T-helper 17 cell (primary cell): ENCODE data around the gene ZNF853. TPM values are rescaled to one million over a fixed set of nuclear protein-coding genes. Genes with fewer than 3 reads are reported as not detected.

Experiments
- ATAC-seq: fragments of 150-1000 bp; cut with Tn5 transposase; 2 replicates; pipeline ENCODE4 v1.10.0; 2021; ENCODE audit warnings: mild to moderate bottlenecking, moderate library complexity
- DNase-seq, 3 donors: peaks; one replicate each; pipeline versions ENCODE4 v3.0.0 to v3.0.0-alpha.2; 2020 to 2021
- H3K9me3 ChIP-seq: one replicate; pipeline ENCODE4 v1.7.0; 2013; ENCODE audit warnings: low read length, mild to moderate bottlenecking; ENCODE audit not compliant: control insufficient read depth, poor library complexity, severe bottlenecking
- H3K27ac Mint-ChIP-seq: one replicate; pipeline ENCODE4 v1.8.0; 2022; ENCODE audit warnings: mild to moderate bottlenecking, moderate library complexity, mixed read lengths
- H3K27me3 Mint-ChIP-seq: one replicate; pipeline ENCODE4 v1.8.0; 2022; ENCODE audit warnings: mixed read lengths
- H3K36me3 Mint-ChIP-seq: one replicate; pipeline ENCODE4 v1.8.0; 2022; ENCODE audit warnings: low read depth, mixed read lengths
- H3K4me1 Mint-ChIP-seq: one replicate; pipeline ENCODE4 v1.8.0; 2022; ENCODE audit warnings: mild to moderate bottlenecking, mixed read lengths
- H3K4me3 Mint-ChIP-seq: one replicate; pipeline ENCODE4 v1.8.0; 2022; ENCODE audit warnings: mild to moderate bottlenecking, moderate library complexity, mixed read lengths
- total RNA-seq, 4 donors: library from RNA in 2 of 4; stranded (reverse) in 2 of 4; gene quantifications; one replicate each; pipeline ENCODE4 v1.2.3 and lab custom pipeline; 2022 to 2026

The ZNF853 gene
- total RNA-seq, 2 donors from 2014 or later, result 0.85 to 1.1 TPM

- DNase-seq, result no peak
- Mint-ChIP-seq H3K36me3 (peaks cover 3% of the 10 kb centered on the region), H3K27me3 (peaks cover 12% of the 10 kb centered on the region), H3K4me1 (peaks cover 5% of the 10 kb centered on the region), H3K4me3 (peak overlapping the region; percentile 73), H3K27ac (no peak overlapping the region)
- no peaks in the 10 kb centered on the region for H3K9me3 ChIP-seq
- ATAC-seq, result no peak
These were observed 529 bp downstream of the ZNF853 start for GRCh38 chr7:6615723-6616555.

GRCh38 chr7:6616854-6617643 lies 1.6 kb downstream of the ZNF853 start:
- H3K9me3 ChIP-seq, result no peaks in the 10 kb centered on the region
- peak overlapping the region; percentile 58 for H3K4me3 Mint-ChIP-seq
- H3K27ac Mint-ChIP-seq, result peak overlapping the region; percentile 69
- ATAC-seq (no peak), DNase-seq (no peak)
- peaks cover 3% of the 10 kb centered on the region for H3K36me3 Mint-ChIP-seq
- peaks cover 12% of the 10 kb centered on the region for H3K27me3 Mint-ChIP-seq
- peaks cover 13% of the 10 kb centered on the region for H3K4me1 Mint-ChIP-seq

- H3K27me3 Mint-ChIP-seq, result peaks cover 9% of the 10 kb centered on the region
- DNase-seq, result no peak
- no peaks in the 10 kb centered on the region for H3K9me3 ChIP-seq
- no peak overlapping the region for H3K4me3 Mint-ChIP-seq
- H3K27ac Mint-ChIP-seq, result no peak overlapping the region
- no peaks in the 10 kb centered on the region for H3K36me3 Mint-ChIP-seq
- peaks cover 14% of the 10 kb centered on the region for H3K4me1 Mint-ChIP-seq
- no peak for ATAC-seq
These were observed 3.2 kb downstream of the ZNF853 start for GRCh38 chr7:6618621-6619020.

- Mint-ChIP-seq H3K27me3 (no peaks in the 10 kb centered on the region), H3K4me1 (peaks cover 23% of the 10 kb centered on the region), H3K4me3 (no peak overlapping the region), H3K27ac (peak overlapping the region; percentile 60), H3K36me3 (no peaks in the 10 kb centered on the region)
- ATAC-seq, result no peak
- no peak for DNase-seq
- H3K9me3 ChIP-seq, result no peaks in the 10 kb centered on the region
These were observed 4.6 kb downstream of the ZNF853 start for GRCh38 chr7:6619961-6620360.

GRCh38 chr7:6621195-6622133 lies 6.1 kb downstream of the ZNF853 start:
- no peaks in the 10 kb centered on the region for H3K27me3 Mint-ChIP-seq
- ATAC-seq (no peak), DNase-seq (no peak)
- peak overlapping the region; percentile 75 for H3K4me3 Mint-ChIP-seq
- H3K27ac Mint-ChIP-seq, result no peak overlapping the region
- H3K9me3 ChIP-seq, result no peaks in the 10 kb centered on the region
- H3K36me3 Mint-ChIP-seq, result no peaks in the 10 kb centered on the region
- H3K4me1 Mint-ChIP-seq, result peaks cover 23% of the 10 kb centered on the region

- no peaks in the 10 kb centered on the region for H3K36me3 Mint-ChIP-seq
- H3K27me3 Mint-ChIP-seq, result no peaks in the 10 kb centered on the region
- H3K27ac Mint-ChIP-seq, result no peak overlapping the region
- no peaks in the 10 kb centered on the region for H3K9me3 ChIP-seq
- DNase-seq, result no peak
- H3K4me3 Mint-ChIP-seq, result no peak overlapping the region
- no peak for ATAC-seq
- H3K4me1 Mint-ChIP-seq, result peaks cover 23% of the 10 kb centered on the region
These were observed 6.8 kb downstream of the ZNF853 start for GRCh38 chr7:6622134-6622710.

GRCh38 chr7:6623589-6624245 lies 8.3 kb downstream of the ZNF853 start:
- no peak for DNase-seq
- Mint-ChIP-seq H3K27ac (peak overlapping the region; percentile 82), H3K4me1 (peaks cover 24% of the 10 kb centered on the region), H3K27me3 (no peaks in the 10 kb centered on the region), H3K4me3 (peak overlapping the region; percentile 87), H3K36me3 (no peaks in the 10 kb centered on the region)
- ATAC-seq, result peak; percentile 64
- H3K9me3 ChIP-seq, result no peaks in the 10 kb centered on the region

GRCh38 chr7:6624246-6624611 lies 8.8 kb downstream of the ZNF853 start:
- DNase-seq (no peak), ATAC-seq (no peak)
- peak overlapping the region; percentile 87 for H3K4me3 Mint-ChIP-seq
- H3K27me3 Mint-ChIP-seq, result no peaks in the 10 kb centered on the region
- H3K9me3 ChIP-seq, result no peaks in the 10 kb centered on the region
- no peaks in the 10 kb centered on the region for H3K36me3 Mint-ChIP-seq
- H3K27ac Mint-ChIP-seq, result peak overlapping the region; percentile 82
- H3K4me1 Mint-ChIP-seq, result peaks cover 24% of the 10 kb centered on the region

GRCh38 chr7:6628045-6628444 lies 12.6 kb downstream of the ZNF853 start:
- no peaks in the 10 kb centered on the region for H3K9me3 ChIP-seq
- no peak overlapping the region for H3K4me3 Mint-ChIP-seq

GRCh38 chr7:6630007-6630849 lies 14.8 kb downstream of the ZNF853 start:
- no peak overlapping the region for H3K4me3 Mint-ChIP-seq
- DNase-seq (no peak), ATAC-seq (no peak)
- H3K9me3 ChIP-seq, result no peaks in the 10 kb centered on the region
- H3K27ac Mint-ChIP-seq, result no peak overlapping the region
- H3K27me3 Mint-ChIP-seq, result no peaks in the 10 kb centered on the region
- H3K36me3 Mint-ChIP-seq, result no peaks in the 10 kb centered on the region
- peaks cover 8% of the 10 kb centered on the region for H3K4me1 Mint-ChIP-seq

More at GRCh38 chr7:6628045-6628444, 12.6 kb downstream of the ZNF853 start:
- DNase-seq (no peak), ATAC-seq (no peak)
- Mint-ChIP-seq H3K27ac (no peak overlapping the region), H3K27me3 (no peaks in the 10 kb centered on the region), H3K36me3 (no peaks in the 10 kb centered on the region), H3K4me1 (peaks cover 16% of the 10 kb centered on the region)

- Mint-ChIP-seq H3K36me3 (no peaks in the 10 kb centered on the region), H3K27me3 (no peaks in the 10 kb centered on the region), H3K4me3 (no peak overlapping the region), H3K4me1 (peaks cover 12% of the 10 kb centered on the region), H3K27ac (no peak overlapping the region)
- no peaks in the 10 kb centered on the region for H3K9me3 ChIP-seq
- ATAC-seq, result no peak
- no peak for DNase-seq
These were observed 16.2 kb downstream of the ZNF853 start for GRCh38 chr7:6631605-6632004.
